Measurements from ENCODE around the gene NEUROD6.

The NEUROD6 gene

DNA sequence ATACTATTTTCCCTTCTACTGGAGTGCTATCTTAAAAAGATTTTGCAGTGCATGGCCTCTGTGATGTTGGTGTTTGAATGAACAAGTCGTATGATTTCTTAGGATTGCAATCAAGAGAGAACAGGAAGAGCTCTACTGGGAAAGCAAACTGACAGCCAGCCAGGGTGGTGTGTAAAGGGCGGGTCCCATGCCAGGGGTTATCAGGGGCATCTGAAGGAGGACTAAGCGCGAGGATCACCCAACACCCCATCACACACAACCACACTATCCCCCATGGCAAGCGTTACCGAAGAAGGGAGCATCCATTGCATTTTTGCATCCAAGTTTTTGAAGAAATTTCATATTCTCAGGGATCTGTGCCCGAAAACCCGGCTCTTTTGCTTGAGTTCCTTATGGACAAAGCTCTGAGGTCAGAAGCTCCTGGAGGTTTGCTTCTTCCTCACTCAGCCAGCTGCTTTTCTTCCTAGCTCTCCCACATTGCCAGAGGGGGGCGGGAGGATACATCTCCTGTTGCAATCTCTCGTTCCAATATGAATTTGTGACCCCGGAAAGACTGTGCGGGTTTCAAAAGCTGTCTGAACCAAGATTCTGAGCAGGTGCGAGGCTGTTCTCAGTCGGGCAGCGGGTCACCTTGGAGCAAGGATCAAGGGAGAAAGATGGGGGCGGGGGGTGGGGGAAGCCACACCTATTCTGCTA lies 5.2 kb downstream of the NEUROD6 start:
- no peak for DNase-seq (ENCODE audit: low read depth in 2 of 3, low spot score in 1 of 3)

DNA sequence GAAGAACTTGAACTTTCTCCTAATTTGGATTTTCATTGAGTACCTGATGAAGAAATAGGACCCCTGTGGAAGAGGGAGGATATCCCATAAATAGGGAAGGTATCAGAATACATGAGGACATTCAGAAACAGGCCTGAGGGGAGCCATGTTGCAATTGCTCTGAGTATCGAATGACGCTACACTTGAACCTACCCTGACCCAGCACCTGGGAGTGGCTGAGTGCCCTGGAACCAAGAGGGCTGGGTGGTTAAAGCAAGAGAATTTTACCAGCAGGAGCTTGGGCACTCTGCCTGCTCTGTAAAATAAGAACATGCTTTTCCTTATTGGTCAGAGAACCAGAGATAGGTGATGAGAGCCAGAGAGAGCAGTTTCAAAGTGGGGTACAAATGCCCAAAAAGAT lies 7.2 kb downstream of the NEUROD6 start:
- no peak for DNase-seq (ENCODE audit: low read depth in 2 of 3, low spot score in 1 of 3)

DNA sequence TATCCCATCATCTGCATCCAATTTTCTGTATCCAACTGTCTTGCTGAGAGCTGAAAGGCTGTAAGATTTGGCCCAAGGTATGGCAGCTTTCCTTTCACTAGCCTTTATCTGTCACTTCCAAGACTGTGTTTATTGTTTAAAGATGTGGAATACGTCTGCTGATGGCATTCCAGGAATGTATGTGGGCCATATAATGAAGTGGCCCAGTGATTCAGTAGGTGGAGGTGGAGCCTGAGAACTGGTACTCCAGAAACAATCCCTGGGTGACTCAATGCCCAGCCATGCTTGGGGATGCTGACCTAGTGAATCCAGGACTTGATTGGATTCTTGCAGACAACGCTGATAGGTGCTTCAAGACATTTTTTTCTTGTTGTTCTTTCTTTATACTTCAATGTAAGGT lies 13.5 kb downstream of the NEUROD6 start:
- no peak for DNase-seq (ENCODE audit: low read depth in 2 of 3, low spot score in 1 of 3)

DNA sequence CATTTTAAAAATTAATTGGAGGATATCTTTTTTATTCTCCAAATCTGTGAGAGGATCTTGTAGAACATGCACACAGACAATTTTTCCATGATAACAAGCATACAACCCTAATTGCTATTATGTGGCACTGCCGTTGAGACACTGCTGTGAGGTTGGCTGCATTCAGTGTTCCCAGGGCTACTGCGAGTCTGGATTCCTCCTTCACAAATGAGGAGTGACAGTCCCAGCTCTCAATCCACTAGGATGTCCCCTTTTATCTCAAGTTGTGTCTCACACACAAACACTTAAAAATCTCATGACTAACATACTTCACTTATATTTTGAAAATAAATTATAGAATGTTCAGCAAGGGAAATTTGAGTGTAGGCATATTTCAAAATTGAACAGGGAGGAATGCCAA lies 14.1 kb downstream of the NEUROD6 start:
- no peak for DNase-seq (ENCODE audit: low read depth in 2 of 3, low spot score in 1 of 3)

DNA sequence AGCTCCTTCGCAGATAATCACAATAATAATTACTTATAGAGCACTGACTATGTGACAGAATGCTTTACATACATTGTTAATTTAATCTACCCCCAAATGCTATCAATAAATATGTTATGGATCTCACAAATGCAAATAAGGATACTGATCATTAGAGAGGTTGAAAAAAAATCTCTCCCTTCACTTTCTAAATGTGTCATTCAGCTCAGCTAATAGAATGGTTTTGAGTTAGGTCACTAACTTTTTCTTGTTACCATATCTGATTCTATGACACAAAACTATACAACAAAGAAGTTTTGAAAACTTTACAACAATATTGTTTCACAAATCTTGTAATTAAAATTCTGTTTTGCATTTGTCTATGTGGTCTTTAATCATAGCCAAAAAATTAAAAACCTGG lies 17.4 kb downstream of the NEUROD6 start:
- no peak for DNase-seq (ENCODE audit: low read depth in 2 of 3, low spot score in 1 of 3)

DNA sequence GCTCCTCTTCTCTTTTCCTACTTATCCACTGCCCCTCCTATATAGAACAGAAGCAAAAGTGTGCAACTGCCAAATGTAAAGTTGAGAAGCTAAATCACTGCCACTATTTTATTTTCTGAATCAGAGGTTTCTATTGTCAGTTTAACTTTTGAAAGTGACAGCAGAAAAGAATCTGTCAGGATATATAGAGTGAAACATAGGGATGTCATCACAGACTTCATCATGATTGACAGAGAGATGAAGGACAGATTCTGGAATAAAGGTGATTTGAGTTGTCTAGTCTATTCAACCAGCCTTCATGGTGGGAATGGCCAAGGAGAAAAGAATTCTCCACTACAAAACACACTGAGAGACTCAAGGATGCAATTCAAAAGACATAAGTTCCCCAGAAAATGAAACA lies 19.9 kb downstream of the NEUROD6 start:
- DNase-seq (ENCODE audit: low read depth in 2 of 3, low spot score in 1 of 3): no peak

DNA sequence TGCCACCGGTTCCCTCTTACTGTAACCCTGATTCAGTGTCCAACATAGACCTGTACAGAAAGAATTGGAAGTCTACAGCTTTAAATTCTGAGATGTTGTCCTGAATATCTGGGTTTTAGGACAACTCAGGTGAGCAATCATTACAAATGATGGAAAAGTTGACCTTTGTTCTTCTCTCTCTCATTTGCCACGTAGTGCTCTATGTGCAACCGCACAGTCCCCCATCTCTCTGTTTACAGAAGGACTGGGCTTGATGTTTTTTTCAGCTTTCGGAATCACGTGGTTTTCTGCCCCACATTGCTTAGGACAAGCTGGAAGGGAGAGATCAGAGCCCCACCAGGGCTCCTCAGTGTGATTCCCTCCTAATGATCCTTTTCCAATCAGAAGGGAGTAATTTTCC lies 22.2 kb downstream of the NEUROD6 start:
- DNase-seq (ENCODE audit: low read depth in 2 of 3, low spot score in 1 of 3): no peak

DNA sequence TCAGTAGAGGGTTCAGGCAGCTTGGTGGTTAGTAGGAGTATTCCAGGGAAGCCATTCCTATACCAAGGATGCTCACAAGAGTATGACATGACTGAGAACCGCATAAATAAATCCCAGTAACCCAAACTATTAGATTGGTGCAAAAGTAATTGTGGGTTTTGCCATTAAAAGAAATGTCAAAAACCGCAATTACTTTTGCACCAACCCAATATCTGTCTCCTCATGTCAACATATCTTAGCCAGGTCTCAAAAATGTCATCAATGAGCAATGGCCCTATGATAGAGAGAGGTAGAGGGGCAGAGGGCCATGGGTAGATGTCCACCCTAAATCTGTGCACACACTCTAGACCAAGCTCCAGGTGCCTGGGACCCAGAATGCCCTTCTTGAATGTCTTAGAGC lies 23.6 kb downstream of the NEUROD6 start:
- no peak for DNase-seq (ENCODE audit: low read depth in 2 of 3, low spot score in 1 of 3)

DNA sequence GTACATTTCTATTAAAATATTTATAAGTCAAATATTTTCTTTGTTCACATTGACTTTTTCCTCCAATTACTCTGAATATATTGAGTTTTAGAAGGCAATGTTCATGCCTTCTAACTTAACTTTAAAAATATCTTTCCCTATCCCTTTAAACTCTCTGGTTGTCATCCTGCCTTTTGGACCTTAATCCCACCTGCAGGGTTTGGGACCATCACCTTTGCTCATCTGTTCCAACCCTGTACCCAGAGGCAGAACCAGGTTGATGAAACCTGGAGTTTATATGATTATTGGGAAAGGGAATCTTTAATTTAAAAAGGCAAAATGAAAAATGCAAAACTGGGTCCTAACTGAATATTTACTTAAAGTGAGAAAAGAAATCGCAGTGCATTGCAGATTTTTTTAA lies 24.8 kb downstream of the NEUROD6 start:
- DNase-seq (ENCODE audit: low read depth in 2 of 3, low spot score in 1 of 3): no peak

DNA sequence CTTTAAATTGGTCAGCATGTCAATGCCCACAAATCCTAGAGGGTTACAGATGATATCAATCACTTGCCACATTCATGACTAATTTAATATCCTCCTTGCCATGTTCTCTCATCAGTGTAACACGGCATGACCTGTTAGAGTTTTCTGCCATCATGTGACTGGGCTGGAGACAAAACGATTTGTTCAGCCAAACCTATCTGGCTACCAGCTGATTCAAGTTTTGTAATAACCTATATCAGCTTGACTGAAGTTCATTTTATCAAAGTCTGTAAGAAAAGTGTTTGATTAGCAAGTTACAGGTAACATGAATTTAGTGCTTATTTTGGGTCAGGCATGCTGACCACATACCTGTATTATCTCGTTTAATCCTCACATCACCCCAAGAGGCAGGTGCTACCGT lies 25.7 kb downstream of the NEUROD6 start:
- DNase-seq (ENCODE audit: low read depth in 2 of 3, low spot score in 1 of 3): no peak

DNA sequence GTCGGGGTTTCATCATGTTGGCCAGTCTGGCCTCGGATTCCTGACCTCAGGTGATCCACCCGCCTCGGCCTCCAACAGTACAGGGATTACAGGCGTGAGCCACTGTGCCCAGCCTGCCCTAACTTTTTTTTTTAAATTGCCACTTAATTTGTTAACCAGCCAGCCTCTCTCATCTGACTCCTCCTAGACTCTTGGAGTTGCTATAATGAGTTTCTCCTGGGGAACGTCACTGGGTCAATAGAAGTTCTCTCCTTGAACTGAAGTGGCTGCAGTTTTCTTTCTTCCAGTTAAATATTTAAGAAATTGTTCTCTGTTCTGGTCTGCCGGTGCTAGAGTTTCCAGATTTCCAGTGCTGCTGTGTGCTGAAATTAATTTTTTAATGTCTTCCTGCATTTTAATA lies 27.6 kb downstream of the NEUROD6 start:
- DNase-seq (ENCODE audit: low read depth in 2 of 3, low spot score in 1 of 3): no peak

DNA sequence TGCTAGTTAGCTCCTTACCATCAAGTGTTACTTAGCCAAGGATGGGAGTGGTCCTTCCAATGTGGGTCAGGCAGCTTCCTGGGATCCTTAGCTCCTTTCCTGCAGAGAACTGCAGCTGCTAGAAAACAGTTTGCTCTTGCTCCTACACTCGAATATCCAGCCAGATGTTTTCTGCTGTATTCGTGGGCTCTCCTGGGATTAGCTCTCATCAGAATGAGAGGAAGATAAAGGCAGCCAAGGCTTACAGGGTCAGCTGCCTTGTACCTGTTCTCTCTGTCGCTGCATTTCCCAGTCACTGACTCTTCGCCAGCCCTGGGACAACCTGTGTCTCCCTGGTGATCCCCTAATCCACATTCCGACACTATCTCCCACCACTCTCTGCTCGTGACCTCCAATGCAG lies 29.0 kb downstream of the NEUROD6 start:
- DNase-seq (ENCODE audit: low read depth in 2 of 3, low spot score in 1 of 3): no peak

DNA sequence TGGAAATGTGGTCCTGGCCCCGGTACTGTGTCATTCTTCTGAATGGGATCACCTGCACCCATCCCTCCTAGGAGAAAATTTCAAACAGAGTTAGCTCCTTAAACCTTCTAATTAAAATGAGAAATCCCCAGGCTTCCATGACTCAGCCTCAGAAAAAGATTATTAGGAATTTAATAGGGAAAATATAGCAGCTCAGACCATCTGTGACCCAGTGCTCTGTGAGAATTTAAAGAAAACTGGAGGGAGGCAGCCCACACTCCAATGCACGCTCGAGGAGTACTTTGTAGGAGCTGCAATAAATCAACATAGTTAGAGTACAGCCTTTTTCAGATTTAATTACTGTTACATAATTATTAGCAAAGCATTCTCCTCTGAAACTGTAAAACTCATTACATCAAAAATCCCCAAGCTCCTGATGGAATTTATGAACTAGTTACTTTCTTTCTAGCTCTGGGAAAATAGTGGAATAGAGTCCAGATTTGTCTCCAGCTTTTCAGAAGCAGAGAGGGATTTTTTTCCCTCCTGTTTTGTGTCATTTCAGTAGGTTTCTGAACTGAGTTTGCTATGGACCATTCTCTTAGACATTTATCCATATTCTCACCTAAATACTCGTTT lies 30.1 kb downstream of the NEUROD6 start:
- no peak for DNase-seq (ENCODE audit: low read depth in 2 of 3, low spot score in 1 of 3)

DNA sequence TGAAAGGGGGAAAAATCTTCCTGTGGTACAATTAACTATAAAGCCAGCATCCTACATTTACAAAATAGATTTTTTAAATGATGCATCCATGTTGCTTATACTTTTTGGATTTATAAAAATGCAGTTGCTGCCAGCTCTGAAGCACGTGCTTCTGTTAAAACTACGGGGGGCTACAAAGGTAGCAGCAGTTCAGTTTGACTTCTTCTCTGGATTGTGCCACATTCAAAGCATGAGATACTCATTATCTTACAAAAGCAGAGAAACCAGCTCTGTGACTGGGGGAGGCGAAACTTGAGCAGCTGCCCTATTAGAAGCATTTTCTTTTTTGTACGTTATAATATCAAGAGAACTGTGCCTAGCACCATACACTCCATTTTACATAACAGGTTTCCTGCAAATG lies 31.1 kb downstream of the NEUROD6 start:
- DNase-seq (ENCODE audit: low read depth in 2 of 3, low spot score in 1 of 3): no peak

DNA sequence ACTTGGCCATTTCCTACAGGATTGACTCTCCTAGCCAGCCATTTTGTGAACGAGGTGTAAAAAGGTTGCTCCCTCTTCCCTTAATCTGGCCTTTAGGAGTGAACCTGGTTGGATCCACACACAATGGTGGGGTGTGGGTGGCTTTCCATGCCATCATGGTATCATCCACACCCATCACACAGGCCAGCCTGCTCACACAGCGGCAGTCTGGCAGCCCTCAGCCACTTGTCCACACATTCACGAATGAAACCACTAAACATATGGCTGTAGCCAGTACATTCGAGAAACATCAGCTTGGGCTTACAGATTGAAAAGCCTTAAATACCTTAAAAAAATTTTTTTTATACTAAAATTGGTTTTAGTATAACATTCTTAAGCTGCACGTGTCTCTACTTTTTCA lies 31.9 kb downstream of the NEUROD6 start:
- DNase-seq (ENCODE audit: low read depth in 2 of 3, low spot score in 1 of 3): no peak

DNA sequence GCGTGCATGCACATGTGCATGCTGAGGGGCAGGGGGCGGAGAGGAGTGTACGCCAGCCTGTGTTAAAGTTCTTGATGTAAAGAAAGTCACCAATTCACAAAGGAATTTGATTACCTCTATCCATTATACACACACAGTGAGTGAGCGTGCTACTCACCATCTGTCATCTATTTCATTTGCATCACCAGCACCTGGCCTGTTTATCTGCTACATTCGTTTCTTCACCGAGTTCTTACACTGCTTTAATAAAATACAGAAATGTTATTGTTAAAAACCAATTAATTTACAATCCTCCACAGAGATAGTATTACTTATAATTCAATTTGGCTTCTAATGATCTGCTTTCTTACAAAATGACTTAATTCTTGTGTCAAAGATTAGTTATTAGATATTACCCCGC lies 32.6 kb downstream of the NEUROD6 start:
- no peak for DNase-seq (ENCODE audit: low read depth in 2 of 3, low spot score in 1 of 3)

DNA sequence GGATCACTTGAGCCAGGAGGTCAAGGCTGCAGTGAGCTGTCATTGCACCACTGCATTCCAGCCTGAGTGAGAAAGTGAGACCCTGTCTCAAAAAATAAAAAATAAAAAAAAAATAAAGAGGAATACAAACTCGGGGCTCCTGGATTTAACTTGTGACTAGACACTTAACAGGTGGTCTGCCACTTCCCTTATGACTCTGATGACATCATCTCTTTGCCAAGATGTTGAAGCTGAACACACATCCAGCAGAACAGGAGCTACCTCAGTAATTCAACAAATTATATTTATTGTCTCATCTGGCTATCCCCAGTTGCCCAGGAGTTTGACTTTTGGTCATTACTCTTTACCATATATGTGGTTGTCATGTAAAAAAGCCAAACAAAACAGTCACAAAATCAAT lies 35.3 kb downstream of the NEUROD6 start:
- no peak for DNase-seq (ENCODE audit: low read depth in 2 of 3, low spot score in 1 of 3)

DNA sequence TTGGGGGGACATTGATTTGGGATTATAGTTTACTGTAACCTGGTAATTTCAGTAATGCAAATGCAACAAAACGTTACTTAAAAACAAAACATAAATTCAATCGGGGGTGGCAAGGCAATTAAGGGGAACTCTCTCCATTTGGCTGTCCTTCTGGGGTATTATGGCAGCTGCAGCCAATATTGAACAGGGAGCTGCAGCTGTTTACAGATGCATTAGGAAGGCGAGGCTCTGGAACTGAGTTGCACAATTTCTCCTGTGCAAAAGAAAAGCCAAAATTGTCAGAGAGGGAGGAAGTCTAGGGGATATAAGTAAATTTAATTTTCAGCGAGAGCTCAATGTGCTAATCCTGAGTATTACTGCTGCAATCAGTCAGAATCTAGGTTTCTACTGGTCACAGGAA lies 36.1 kb downstream of the NEUROD6 start:
- DNase-seq (ENCODE audit: low read depth in 2 of 3, low spot score in 1 of 3): no peak

DNA sequence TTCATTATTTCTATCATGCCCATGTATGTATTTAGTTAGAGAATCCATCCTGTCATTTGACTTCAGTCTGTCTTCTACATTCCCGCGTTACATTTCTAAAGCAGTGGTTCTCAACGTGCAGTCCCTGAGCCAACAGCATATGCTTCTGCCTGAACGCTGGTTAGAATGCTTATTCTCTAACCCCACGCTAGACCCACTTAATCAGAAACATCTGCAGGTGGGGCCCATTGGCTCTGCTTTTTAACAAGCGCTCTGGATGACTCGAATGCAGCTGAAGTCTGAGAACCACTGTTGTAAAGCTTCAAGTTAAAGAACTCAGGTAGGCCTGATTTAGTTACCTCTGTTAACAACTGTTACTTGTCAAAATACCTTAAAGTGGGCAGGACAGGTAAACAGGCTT lies 38.2 kb downstream of the NEUROD6 start:
- DNase-seq (ENCODE audit: low read depth in 2 of 3, low spot score in 1 of 3): no peak

DNA sequence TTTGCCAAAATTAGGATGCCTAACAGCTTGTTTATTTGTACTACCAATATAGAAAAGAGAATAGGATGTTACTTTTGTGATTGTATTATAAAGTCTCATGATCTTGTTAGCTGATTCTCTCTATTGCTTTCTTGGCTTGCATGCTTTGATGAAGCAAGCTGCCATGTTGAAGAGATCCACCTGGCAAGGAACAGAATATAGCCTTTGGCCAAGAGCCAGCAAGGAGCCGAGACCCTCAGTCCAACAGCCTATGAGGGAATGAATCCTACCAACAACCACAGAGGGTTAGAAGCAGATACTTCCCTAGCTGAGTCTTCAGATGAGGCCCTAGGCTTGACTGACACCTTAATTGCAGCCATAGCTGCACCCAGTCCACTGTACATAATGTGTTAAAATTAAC lies 41.2 kb downstream of the NEUROD6 start:
- no peak for DNase-seq (ENCODE audit: low read depth in 2 of 3, low spot score in 1 of 3)

DNA sequence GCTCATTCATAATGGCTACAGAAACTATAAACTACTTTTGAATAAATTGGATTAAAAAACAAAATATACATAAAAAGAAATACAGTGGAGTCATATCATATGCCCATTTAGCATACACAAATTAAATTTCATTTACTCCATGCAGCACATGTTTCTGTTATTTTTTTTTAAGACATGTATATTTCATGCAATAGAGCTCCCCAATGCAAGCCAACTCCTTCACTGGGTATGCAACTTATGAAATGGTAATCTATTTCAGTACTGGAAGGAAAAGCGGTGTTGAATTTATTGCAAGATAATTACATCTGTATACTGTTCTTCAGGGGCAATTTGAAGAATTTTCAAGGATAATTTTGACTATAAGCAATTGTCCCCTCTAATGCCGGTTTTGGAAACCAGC lies 49.9 kb downstream of the NEUROD6 start:
- no peak for DNase-seq (ENCODE audit: low read depth in 2 of 3, low spot score in 1 of 3)
